HT1080 (cell line): ENCODE results near the gene ZFYVE26. TPM values are rescaled to one million over a fixed set of nuclear protein-coding genes. Genes with fewer than 3 reads are reported as not detected.
"Not testable (repeated sequence)": the region's sequence is repeated elsewhere in the genome, so short reads cannot be mapped to it uniquely, and the experiment has no call there.

Source experiments
- DNase-seq: peaks from one replicate; pipeline ENCODE4 v3.0.0-alpha.2; 2015; ENCODE audit warnings: low read depth
- small RNA-seq: library from RNA; depleted of rRNA; stranded (forward); fragments of <200 nt; gene quantifications from one replicate; pipeline ENCODE3, GENCODE V24; 2014
- total RNA-seq: library from RNA; depleted of rRNA; stranded (reverse); fragments of >200 nt; shearing (Covaris generic); gene quantifications from 2 replicates; pipeline ENCODE4 v1.2.3, GENCODE V29; 2014; rRNA removed

The ZFYVE26 gene
- total RNA-seq, 1 experiment from 2014 or later: 13.4 TPM

- DNase-seq: no peak
Observed at GRCh38 chr14:67717048-67717447, 99.3 kb downstream of the ZFYVE26 start.

DNA sequence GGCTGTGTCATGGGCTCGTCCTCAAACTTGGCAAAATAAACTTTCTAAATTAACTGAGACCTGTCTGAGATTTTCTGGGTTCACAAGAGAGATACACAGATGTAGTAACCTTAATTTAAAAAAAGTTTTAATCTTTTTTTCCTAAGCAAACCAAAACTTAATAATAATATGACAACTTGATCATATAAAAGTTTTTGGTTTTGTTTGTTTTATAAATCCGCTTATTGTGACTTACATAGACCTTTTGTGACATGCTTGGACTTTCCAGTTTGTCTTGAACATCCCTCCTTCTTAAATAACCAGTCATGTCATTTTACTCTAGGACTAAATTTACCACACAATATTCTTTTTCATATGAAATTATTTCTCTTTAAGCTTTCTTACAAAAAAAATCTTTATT lies 106.2 kb downstream of the ZFYVE26 start:
- peak; percentile 21 for DNase-seq

DNA sequence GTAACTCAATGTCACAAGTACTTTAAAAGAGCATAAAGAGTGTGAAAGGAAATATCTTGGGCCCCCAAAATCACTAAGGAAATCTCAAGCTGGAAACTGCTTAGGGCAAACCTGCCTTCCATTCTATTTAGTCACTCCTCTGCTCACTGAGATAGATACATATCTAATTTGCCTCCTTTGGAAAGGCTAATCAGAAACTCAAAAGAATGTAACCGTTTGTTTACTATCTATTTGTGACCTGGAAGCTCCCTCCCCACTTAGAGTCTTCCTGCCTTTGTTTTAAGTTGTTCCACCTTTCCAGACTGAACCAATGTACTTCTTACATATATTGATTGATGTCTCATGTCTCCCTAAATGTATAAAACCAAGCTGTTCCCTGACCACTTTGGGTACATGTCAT lies 106.6 kb downstream of the ZFYVE26 start:
- not testable (repeated sequence) for DNase-seq

GRCh38 chr14:67709346-67709745 lies 107.0 kb downstream of the ZFYVE26 start:
- DNase-seq: not testable (repeated sequence)

- DNase-seq: no peak
Observed at GRCh38 chr14:67705211-67705610, 111.2 kb downstream of the ZFYVE26 start.

DNA sequence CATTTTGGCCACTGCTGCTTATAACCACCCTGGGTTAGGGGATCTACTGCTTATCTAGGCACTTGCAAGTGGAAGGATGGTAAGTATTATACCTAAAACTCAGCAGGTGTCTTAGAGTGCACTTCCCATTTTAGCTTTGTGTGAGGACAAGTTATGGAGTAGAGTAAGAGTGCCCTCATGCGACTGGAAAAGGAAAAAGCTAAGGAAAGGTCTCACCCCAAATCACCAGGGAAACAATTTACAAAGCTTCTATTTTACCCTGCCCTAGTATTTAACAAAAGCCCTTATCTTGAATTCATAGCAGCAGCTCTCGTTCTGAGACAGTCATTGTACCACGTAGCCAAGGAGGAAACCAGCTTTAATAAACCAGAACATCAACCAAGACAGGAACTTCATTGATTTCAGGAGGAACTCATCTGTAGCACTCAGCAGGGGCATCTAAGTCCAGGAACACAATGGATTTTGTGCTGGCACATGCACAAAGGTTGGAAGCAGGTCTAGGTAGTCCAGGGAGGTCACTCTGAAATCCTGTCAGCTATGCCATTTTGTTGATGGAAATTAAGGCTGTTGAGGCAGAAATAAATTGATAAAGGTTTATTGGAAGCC lies 111.8 kb downstream of the ZFYVE26 start:
- DNase-seq: peak; percentile 69

DNA sequence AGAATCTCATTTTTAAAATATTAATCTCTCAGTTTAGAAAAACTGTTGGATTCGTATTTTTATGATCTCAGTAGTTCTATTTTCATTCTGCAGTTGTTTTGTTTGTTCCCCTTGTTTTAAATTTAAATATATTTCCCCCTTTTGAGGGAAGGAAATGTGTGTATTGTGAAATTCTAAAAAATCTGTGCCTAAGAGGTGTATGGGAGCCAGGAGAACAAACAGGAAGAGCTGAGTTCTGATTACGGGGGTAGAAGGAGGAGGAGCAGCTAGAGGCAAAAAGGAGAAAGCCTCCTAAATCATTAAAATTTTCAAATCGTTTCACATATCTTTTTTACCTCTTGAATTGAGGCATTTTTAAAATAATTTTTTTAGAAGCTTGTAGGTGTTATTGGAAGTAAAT lies 112.4 kb downstream of the ZFYVE26 start:
- DNase-seq: no peak

DNA sequence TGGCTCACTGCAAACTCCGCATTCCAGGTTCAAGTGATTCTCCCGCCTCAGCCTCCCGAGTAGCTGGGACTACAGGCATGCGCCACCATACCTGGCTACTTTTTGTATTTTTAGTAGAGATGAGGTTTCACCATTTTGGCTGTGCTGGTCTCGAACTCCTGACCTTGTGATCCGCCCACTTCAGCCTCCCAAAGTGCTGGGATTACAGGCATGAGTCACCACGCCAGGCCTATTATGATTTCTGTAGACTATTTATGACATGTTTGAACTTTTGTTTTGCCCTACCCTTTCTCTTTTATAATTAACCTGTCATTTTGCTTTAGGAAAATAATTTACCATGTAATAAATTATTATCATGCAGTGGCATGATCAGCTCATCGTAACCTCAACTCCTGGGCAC lies 114.9 kb downstream of the ZFYVE26 start, which contains the start of gene RDH12:
RDH12 (plus strand) TSS at position 395 of the 400 bp plus-strand sequence. CDS start 20,757 bp downstream, outside the sequence.
- DNase-seq: peak; percentile 50

GRCh38 chr14:67698179-67698578 lies 118.2 kb downstream of the ZFYVE26 start:
- no peak for DNase-seq

GRCh38 chr14:67697006-67697405 lies 119.4 kb downstream of the ZFYVE26 start:
- no peak for DNase-seq

Small RNA genes within 50 kb of the gene (small RNA-seq; reads per million reads assigned to genes)
- gene AL049779.3 (not detected), gene RN7SL369P (not detected)

Other genes with a start within 250 kb of the ZFYVE26 start
- gene PIGH, start 216.3 kb downstream of the ZFYVE26 start, total RNA-seq: 25.4 and 37.4 TPM in 2 replicates
- gene ARG2, start 196.7 kb downstream of the ZFYVE26 start, total RNA-seq: 20.6 and 22.8 TPM in 2 replicates
- gene VTI1B, start 142.0 kb downstream of the ZFYVE26 start, total RNA-seq: 80.2 and 96.1 TPM in 2 replicates
- 76.1 and 91.2 TPM in 2 replicates for gene RDH11, start 120.8 kb downstream of the ZFYVE26 start, total RNA-seq
- 0.23 and 0.29 TPM in 2 replicates for gene RDH12, start 114.7 kb downstream of the ZFYVE26 start, total RNA-seq
- gene RAD51B, start 3.2 kb upstream of the ZFYVE26 start, total RNA-seq: 8.5 and 9.4 TPM in 2 replicates